Adrenal gland (tissue), 12 donors: ENCODE measurements around the gene CCDC70. TPM values are rescaled to one million over a fixed set of nuclear protein-coding genes. Genes with fewer than 3 reads are reported as not detected.

ENCODE experiments used
- DNase-seq, 7 donors: peaks; one replicate each; pipeline ENCODE4 v3.0.0-alpha.2; 2019 to 2020
- H3K27ac ChIP-seq, 5 donors: fragments of 200-600 bp; sonication (generic) in 4 of 5; 1 replicate in 3 of 5; 2 replicates in 2 of 5; pipeline versions ENCODE4 v1.5.1 to v1.8.0; 2016 to 2020; ENCODE audit warnings: mild to moderate bottlenecking in 1 of 5
- H3K27me3 ChIP-seq: fragments of 200-600 bp; 2 replicates; pipeline ENCODE4 v1.8.0; 2021
- H3K36me3 ChIP-seq, 2 donors: fragments of 200-600 bp; replicated peaks in 1 of 2; 1 replicate in 1 of 2; 2 replicates in 1 of 2; pipeline versions ENCODE4 v1.5.1 to v1.8.0; 2018 to 2022
- H3K4me1 ChIP-seq, 2 donors: fragments of 200-600 bp; replicated peaks in 1 of 2; 1 replicate in 1 of 2; 2 replicates in 1 of 2; pipeline versions ENCODE4 v1.5.1 to v1.8.0; 2018 to 2021
- H3K4me3 ChIP-seq, 4 donors: fragments of 200-600 bp; sonication (generic) in 3 of 4; one replicate each; pipeline ENCODE4 v1.5.1; 2016 to 2018
- H3K9me3 ChIP-seq, 3 donors: fragments of 200-600 bp; sonication (generic) in 1 of 3; replicated peaks in 1 of 3; 1 replicate in 2 of 3; 2 replicates in 1 of 3; pipeline versions ENCODE4 v1.5.1 to v1.8.0; 2016 to 2021
- CTCF ChIP-seq, 6 experiments: fragments of 450-650 bp in 4 of 6; fragments of 200-600 bp in 2 of 6; sonication (generic) in 1 of 6; IDR thresholded peaks; 1 replicate in 5 of 6; 2 replicates in 1 of 6; pipeline versions ENCODE4 v1.5.1 to v1.8.0; 2016 to 2021; ENCODE audit warnings: antibody characterized with exemption in 6 of 6, mild to moderate bottlenecking in 2 of 6, moderate library complexity in 1 of 6
- POLR2A ChIP-seq, 2 donors: fragments of 450-650 bp; IDR thresholded peaks; one replicate each; pipeline ENCODE4 v1.6.1; 2017; ENCODE audit warnings: antibody characterized with exemption in 2 of 2, mild to moderate bottlenecking in 2 of 2, moderate library complexity in 1 of 2
- WGBS, 4 donors: extraction: QIAGEN DNeasy Blood & Tissue Kit in 2 of 4; methylation state at CpG; one replicate each; pipeline versions ENCODE4 v1.1.5 to v1.1.7; 2013 to 2017; 5-methylcytosine and 5-hydroxymethylcytosine counted together
- intact Hi-C, 2 donors: fragments of 100-400 bp; cut with DNase I; formaldehyde crosslinking; loops; one replicate each; pipeline versions ENCODE4 v1.14.1 to v1.15.0; 2022 to 2023
- polyA plus RNA-seq, 3 donors: library from polyadenylated mRNA; stranded (reverse); fragments of 200-250 nt in 2 of 3; fragments of 350-450 nt in 1 of 3; fragmentation: Illumina TruSeq in 1 of 3; extraction: RNeasy Lipid Tissue Mini Kit (QIAGEN cat#74804) in 1 of 3; gene quantifications; one replicate each; pipeline ENCODE4 v1.2.3, GENCODE V29; 2013 to 2014
- total RNA-seq, 9 donors: library from RNA; depleted of rRNA in 4 of 9; stranded (reverse); fragments of >200 nt in 4 of 9; fragments of 120-200 nt in 1 of 9; fragmentation: NEBNext Ultra II Directional in 1 of 9; extraction: Animal tissue kit (Norgen Biotek cat#: 25700) in 1 of 9; gene quantifications; one replicate each; pipeline versions ENCODE4 v1.1.0 to v1.2.4, GENCODE V29; 2013 to 2023
- donor health status: healthy with polysubstance abuse.
- donor health status: Bipolar disorder and iron deficiency.
- donor health status: DM: yes; HTN: yes; CAD: no.
- donor health status: DM: no; HTN: no; CAD: no.
- donor health status: DM: no; HTN: no; CAD: no.
- donor health status: DM: yes; HTN: yes; CAD: no.

Gene CCDC70
- total and polyA plus RNA-seq, 12 donors: not detected

DNA sequence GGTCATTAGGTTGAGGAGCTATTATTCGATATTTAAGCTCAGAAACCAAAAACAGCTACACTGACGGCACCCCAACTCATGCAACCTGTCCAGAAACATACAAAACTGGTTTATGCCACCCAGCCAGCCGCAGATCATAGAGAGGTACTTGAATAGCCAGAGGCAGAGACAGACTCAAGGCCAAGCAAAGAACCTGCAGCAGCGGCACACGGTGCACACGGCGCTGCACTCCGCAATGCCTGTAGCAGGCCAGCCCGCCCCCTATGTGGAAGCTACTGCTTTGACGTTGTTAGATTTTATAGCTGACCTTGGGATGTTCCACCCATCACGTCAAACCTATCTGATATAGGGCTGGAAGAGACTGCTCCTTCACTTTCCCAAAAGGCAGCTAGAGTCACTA lies 45.9 kb upstream of the CCDC70 start:
- H3K27me3 ChIP-seq: no peaks in the 10 kb centered on the region
- H3K27ac ChIP-seq: peak overlapping the region in 1 of 5 donors; percentile 23
- no peaks in the 10 kb centered on the region for H3K36me3 ChIP-seq
- no peaks in the 10 kb centered on the region for H3K9me3 ChIP-seq
- intact Hi-C loops: no loop called here
- H3K4me1 ChIP-seq: peaks cover 0 to 9% of the 10 kb centered on the region in 2 donors
- DNase-seq: peak in 3 of 7 donors; percentile 50 to 71 (median 52)
- H3K4me3 ChIP-seq: peak overlapping the region in 1 of 4 donors; percentile 45
- no peak for TF ChIP-seq POLR2A (IDR thresholded peaks at IDR 0.05)
- peak in 1 of 6 experiments; percentile 3 for TF ChIP-seq CTCF (IDR thresholded peaks at IDR 0.05)
- 39 to 57% (median 46%) methylated on average over 9 to 11 of the region's 11 CpGs for WGBS, 4 donors

DNA sequence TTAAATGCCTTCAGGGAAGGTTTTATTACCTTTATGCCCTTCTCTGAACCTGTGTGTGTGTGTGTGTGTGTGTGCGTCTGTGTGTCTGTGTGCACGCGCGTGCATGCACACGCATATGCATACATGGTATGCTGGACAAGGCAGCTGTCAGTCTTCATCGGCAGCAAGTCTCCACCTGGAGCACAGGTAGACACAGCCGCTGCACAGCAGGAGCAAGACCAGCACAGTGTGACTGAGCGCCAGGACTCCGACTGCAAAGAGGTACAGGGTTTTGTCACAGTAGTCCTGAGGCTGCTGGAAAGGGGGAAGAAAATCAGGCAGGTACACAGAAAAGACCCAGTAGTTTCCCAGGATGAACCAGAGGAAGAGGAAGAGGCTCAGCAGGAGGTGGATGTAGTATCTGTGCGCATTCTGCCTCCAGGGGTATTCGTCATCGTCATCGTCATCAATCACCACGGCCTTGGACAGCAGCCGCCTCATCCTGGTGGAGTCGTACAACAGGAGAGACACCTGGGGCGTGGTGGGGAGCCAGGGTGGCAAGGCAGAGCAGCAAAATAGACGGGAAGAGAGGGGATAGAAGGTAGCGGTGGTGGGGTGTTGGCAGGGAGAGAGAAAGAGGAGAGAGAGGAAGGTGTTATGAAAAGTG lies 45.0 kb upstream of the CCDC70 start:
- DNase-seq: no peak
- 61 to 69% (median 64%) methylated on average over 19 of the region's 19 CpGs for WGBS, 4 donors
- intact Hi-C loops: no loop called here
- no peak overlapping the region for H3K4me3 ChIP-seq
- no peaks in the 10 kb centered on the region for H3K9me3 ChIP-seq
- peaks cover 0 to 9% of the 10 kb centered on the region in 2 donors for H3K4me1 ChIP-seq
- H3K27me3 ChIP-seq: no peaks in the 10 kb centered on the region
- H3K27ac ChIP-seq: no peak overlapping the region
- TF ChIP-seq POLR2A (IDR thresholded peaks at IDR 0.05) (no peak), CTCF (IDR thresholded peaks at IDR 0.05) (no peak)
- no peaks in the 10 kb centered on the region for H3K36me3 ChIP-seq

DNA sequence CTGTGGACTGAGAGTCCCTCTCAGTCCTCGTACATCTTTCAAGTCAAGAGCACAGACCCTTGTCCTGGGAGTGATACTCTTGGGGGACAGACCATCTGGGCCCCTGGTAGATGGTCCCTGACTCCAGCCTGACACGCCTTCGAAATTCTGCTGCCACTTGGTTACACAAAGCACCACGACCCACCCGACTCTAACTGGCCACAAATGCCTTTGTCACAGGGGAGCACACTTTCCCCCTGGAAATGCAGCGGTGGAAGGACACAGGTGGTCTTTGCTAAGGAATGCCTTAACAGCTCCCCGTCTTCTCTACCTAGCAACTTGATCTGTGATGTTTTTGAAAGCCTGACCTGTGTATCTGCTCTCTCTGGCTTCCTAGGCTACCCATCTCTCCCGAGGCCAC lies 44.1 kb upstream of the CCDC70 start:
- intact Hi-C loops: no loop called here
- H3K36me3 ChIP-seq: no peaks in the 10 kb centered on the region
- peaks cover 0 to 9% of the 10 kb centered on the region in 2 donors for H3K4me1 ChIP-seq
- TF ChIP-seq POLR2A (IDR thresholded peaks at IDR 0.05) (no peak), CTCF (IDR thresholded peaks at IDR 0.05) (no peak)
- no peak overlapping the region for H3K27ac ChIP-seq
- 82 to 88% (median 86%) methylated on average over 6 to 8 of the region's 8 CpGs for WGBS, 4 donors
- H3K9me3 ChIP-seq: no peaks in the 10 kb centered on the region
- H3K27me3 ChIP-seq: no peaks in the 10 kb centered on the region
- DNase-seq: no peak
- H3K4me3 ChIP-seq: no peak overlapping the region

GRCh38 chr13:51818276-51818675 lies 43.5 kb upstream of the CCDC70 start:
- no peaks in the 10 kb centered on the region for H3K27me3 ChIP-seq
- DNase-seq: no peak
- TF ChIP-seq POLR2A (IDR thresholded peaks at IDR 0.05) (no peak), CTCF (IDR thresholded peaks at IDR 0.05) (no peak)
- intact Hi-C loops: no loop called here
- no peak overlapping the region for H3K4me3 ChIP-seq
- H3K36me3 ChIP-seq: no peaks in the 10 kb centered on the region
- H3K9me3 ChIP-seq: no peaks in the 10 kb centered on the region
- H3K4me1 ChIP-seq: peaks cover 0 to 9% of the 10 kb centered on the region in 2 donors
- no peak overlapping the region for H3K27ac ChIP-seq
- WGBS, 4 donors: 93 to 96% (median 96%) methylated on average over 4 of the region's 4 CpGs
